Activated CD8-positive, alpha-beta memory T cell treated with anti-CD3 and anti-CD28 coated beads for 36 hours (primary cell): ENCODE results near the gene STARD13. TPM values are rescaled to one million over a fixed set of nuclear protein-coding genes. Genes with fewer than 3 reads are reported as not detected.

Experiments
- CTCF ChIA-PET: fragments of 350-600 bp; sonication (Branson Sonifier 250); formaldehyde crosslinking; loops from one replicate; lab custom pipeline; 2021; ENCODE audit warnings: antibody characterized with exemption; lab: Charles Lee
- POLR2A ChIA-PET: fragments of 350-600 bp; sonication (Branson Sonifier 250); formaldehyde crosslinking; loops from one replicate; lab custom pipeline; 2021; ENCODE audit warnings: antibody characterized with exemption; lab: Charles Lee
- total RNA-seq, 2 experiments: library from RNA; stranded (reverse); gene quantifications; one replicate each; pipeline ENCODE4 v1.2.3, GENCODE V29; 2021

The STARD13 gene
- total RNA-seq, 2 experiments from 2014 or later, result 0.19 to 0.23 TPM

DNA sequence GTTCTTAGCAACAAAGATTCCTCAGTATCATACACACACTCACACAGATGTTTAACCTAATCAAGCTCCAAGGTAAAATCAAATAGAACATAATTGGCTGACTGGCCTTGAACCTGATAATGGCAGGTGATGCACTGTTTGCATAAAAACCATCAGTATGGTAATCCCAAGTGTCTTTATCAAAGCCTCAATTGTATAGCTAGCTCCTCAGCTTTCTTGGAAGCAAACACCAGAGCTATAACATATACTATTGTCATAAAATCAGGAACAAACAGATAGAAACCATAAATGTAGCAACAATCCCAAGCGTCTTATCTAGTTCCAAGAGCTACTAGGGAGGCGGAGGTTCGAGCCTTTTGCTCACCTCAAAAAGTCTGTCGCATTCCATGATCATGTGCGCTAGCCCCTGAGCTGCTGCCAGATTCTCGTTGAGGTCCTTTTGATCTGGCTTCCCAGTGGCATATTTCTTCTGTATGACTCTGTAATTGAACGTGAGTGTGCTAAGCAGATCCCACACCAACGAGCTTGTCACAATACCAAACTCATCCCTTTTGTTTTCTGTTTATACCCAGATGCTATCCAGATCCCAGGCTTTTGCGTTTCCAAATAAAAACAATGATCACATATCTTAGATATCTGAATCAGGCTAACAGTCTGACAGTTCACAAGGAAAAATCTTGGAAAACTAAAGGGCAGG lies 174.0 kb downstream of the STARD13 start:
- POLR2A ChIA-PET, result no interaction called here
- CTCF ChIA-PET, result no interaction called here

DNA sequence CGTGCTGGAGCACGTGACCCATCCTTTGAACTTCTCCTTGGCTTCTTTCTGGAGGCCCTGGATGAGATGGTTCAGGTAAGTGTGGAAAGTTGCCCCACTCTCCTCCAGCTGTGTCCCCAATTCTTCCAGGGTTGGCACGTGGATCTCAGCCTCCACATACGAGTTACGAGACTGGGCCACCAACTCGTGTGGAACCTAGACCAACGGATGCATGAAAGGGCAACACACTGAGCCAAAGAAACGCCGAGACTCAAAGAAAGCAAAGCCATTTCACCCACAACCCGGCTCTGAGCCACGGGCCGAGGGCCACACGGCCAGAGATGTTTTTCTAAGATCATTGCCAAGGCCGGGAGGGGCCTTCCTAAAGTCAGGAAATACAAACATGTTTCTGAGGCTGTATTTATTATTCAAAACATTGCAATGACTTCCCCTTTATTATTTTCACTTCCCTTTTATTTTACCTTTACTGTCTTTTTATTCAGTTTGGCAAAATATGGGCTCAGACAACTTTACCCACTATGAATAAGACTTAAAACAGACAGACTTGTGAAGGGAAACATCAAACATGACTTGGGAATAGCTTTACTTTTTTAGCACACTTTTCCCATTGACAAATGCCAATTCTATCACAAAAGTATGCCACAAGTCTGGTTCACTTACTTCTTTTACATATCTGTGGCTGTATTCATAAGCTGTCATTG lies 174.7 kb downstream of the STARD13 start:
- ChIA-PET POLR2A (no interaction called here), CTCF (no interaction called here)

DNA sequence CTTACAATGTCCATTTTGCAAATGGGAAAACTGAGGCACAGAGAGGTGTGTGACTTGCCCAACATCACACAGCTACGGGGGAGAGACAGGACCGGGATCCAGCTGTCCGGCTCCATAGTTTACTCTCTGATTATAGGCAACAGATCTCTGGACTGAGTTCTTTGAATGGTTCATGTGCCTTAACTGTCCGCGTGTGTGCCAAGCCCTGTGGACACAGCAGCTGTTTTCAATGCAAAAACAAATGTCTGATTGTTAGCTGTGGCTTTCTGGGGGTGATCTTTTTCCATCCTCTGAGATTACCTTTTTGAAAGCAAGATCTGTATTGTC lies 175.2 kb downstream of the STARD13 start:
- POLR2A ChIA-PET, result no interaction called here
- CTCF ChIA-PET, result no interaction called here

DNA sequence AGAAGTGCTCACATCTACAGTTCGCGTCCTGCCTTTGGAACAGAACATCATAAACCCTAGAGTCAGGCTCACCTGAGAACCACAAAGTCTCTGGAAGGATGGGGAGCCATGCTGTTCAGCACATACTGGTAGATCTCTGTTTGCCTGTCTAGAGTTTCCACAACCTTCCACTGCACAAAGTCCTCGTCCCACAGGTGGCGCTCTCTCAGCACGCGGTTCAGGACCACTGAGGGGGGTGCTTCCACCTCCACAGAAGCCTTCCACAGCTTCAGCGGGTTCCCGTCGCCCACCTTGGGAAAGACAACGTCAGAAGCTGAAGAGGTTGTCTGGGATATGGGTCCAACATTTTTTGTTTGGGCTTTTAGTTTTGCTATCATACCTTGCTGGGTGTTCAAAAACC lies 175.8 kb downstream of the STARD13 start:
- CTCF ChIA-PET, result no interaction called here
- POLR2A ChIA-PET, result no interaction called here

DNA sequence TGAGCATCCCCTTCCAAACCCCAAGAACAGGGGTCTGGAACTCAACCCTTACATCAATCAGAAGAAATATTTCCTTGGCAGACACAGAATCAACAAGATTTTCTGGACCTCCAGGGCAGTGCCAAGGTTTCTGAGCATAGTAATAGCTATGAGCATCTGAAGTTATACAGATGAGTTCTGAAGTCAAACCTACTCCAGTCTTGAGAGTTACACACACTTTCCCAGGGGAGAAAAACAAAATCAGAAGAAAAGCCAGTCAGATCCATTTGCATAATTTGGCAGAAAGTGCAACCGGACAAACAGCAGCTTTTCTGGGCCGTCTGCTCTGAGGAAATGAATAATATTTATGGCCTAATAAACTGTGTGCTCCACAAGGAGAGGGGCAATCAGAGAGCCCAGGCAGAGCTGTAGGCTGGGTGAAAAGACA lies 176.3 kb downstream of the STARD13 start:
- CTCF ChIA-PET, result no interaction called here
- POLR2A ChIA-PET, result no interaction called here

DNA sequence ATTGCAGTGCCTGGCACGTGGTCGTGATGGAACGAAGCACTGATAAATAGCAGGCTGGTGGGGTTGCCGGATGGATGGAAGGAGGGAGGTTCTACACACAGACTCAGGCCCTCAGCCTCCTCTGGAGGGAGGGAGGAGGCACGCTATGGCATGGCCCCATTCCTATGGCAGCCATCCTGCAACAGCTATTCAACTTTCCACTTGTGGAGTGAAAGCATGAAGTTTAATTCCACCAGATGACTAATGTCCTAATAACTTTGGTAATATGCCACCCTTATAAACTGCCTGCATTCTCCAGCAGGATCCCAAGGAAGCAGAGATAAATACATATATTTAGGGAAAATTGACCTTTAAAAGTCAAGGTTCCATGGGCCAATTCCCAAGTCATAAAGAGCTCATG lies 176.9 kb downstream of the STARD13 start:
- POLR2A ChIA-PET, result no interaction called here
- CTCF ChIA-PET, result no interaction called here

DNA sequence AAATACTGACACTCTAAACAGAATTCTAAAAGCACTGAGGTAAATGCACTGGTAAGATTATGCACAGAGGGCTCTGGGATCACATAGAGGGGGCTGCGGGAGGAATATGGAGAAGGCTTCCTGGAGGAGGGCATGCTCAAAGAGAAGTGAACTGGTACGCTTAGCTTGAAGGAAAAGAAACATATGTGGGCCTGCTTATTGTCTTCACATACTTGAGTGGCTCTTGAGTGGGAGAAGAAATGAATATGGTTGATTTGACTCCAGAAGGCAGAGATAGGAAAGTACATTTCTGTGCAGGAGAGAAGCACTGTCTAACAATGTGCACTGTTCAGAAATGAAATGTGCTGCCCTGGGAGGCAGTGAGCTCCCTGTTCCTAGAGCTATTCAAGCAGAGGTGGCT lies 178.2 kb downstream of the STARD13 start:
- ChIA-PET CTCF (no interaction called here), POLR2A (no interaction called here)

DNA sequence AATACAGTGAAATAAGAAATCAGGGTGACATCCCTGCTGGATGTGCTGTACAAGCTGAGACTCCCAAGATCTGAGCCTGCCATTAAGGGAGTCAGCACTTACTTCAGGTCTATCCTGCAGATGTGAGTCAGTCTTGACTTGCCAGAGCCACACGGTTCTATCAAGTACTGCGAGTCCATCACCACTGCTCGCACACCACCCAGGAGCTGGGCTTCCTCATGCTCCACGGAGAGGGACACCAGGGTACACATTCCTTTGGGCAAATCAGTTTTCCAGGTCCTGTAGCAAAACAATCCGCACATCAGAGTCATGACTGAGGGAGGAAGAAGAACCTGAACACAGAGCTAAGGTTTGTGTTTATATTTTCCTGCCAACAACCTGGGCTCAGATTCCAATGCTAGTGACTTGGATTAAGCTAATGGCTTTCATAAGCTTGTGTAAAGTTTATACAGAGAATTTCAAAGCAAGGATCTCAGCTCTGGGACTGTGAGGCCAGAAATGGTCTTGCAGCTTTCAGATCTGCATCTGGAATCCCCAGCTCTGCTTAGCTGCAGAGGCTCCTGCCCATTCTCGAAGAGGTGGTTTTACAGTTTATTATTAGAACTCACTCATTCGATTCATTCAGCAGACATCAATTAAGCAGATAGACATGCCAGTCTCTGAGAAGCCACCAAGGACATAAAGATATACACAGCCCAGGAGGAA lies 178.7 kb downstream of the STARD13 start:
- ChIA-PET POLR2A (no interaction called here), CTCF (no interaction called here)

DNA sequence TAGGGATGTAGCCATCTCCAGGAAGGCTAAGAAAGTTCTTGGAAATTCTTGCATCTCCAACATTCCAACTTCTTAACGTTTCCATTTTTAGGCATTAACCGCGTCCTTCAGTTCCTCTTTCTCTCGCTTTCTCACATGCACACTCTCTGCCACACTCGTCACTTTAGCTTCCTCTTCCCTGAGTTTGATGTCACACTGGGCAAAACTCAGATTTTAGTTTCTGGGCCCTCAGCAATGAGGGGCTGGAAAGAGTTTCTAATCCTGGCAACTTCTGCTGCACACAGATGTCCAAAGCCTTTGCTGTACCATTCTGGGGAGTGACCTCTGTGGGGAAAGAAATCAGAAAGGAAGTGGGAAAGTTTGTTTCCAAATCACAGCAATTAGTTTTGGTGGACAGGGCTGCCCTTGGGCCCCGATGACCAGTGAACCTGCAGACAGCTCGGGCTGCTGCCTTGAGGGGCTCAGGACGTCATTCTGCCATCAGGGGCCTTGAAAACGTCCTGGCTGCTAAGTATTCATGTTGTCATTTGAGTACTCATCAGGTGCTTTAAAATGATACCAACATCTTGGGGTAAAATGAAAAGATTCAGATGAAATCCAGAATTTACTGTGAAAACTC lies 180.1 kb downstream of the STARD13 start:
- POLR2A ChIA-PET, result no interaction called here
- CTCF ChIA-PET, result no interaction called here

DNA sequence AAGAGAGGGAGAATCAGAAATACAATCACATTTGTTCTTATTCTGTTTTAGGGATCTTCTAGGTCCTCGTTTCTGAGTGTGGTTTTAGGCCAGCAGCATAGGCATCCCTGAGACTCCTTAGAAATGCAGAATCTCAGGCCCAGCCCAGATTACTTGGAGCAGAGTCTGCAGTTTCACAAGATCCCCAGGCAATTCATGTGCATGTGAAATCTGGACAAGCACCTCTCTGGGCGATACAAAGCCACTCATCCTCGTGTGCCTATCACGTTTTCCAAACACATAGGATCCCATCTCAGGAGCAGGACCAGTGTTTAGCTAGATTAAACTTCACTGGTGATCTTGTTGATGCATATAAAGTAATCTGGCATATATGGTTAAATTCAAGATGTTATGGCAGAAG lies 182.1 kb downstream of the STARD13 start:
- ChIA-PET CTCF (no interaction called here), POLR2A (no interaction called here)

DNA sequence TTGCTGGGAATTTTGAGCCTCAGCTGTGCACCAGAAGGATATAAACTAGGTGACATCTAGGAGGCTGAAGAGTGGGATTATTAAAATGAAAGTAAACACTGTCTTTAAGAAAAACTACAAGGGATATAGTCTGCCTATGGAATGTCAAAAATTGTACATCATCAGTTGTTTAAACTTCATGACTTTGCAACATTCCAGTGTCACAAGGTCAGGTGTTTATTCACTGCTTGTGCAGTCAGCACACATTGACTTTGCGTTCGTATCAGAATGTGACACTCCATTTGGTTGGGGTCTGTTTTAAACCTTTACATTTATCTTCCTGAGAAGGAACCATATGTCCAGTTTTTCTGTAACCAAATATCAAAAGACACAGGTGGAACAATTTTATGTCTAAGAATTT lies 183.7 kb downstream of the STARD13 start:
- CTCF ChIA-PET, result no interaction called here
- POLR2A ChIA-PET, result no interaction called here

DNA sequence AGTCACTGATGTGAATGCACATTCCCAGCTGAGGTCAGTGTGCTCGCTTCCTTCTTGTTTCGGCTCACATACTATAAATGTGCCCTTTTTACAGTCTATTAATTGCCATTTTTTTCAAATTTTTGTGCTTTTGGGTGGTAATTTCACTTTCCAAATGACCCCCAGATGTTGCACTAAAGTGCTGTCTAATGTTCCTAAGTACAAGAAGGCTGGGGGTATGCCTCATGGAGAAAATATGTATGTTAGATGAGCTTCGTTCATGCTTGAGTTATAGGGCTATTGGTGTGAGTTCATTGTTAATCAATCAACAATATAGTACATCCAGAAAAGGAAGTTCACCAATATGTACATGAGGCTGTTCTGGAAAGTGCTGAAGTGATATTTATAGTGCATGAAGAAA lies 184.7 kb downstream of the STARD13 start:
- ChIA-PET POLR2A (no interaction called here), CTCF (no interaction called here)

DNA sequence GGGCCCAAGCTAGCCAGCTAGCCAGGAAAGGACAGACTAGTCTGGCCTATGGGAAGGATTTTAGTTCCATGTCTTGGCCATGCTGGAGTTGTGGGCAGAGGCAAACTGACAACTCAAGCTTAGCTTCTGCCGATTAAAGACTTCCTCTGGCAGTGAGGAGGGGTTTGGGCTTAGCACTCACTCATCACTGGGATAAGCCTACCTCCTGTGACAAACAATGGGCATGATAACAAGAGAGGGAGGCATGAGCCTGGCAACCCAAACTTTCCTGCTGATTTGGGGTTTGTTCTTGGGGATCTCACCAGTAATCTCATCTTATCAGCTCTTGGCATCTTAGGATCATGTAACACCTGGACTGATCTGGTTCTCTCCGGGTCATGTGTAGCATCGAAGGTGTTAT lies 185.7 kb downstream of the STARD13 start:
- CTCF ChIA-PET, result no interaction called here
- POLR2A ChIA-PET, result no interaction called here

DNA sequence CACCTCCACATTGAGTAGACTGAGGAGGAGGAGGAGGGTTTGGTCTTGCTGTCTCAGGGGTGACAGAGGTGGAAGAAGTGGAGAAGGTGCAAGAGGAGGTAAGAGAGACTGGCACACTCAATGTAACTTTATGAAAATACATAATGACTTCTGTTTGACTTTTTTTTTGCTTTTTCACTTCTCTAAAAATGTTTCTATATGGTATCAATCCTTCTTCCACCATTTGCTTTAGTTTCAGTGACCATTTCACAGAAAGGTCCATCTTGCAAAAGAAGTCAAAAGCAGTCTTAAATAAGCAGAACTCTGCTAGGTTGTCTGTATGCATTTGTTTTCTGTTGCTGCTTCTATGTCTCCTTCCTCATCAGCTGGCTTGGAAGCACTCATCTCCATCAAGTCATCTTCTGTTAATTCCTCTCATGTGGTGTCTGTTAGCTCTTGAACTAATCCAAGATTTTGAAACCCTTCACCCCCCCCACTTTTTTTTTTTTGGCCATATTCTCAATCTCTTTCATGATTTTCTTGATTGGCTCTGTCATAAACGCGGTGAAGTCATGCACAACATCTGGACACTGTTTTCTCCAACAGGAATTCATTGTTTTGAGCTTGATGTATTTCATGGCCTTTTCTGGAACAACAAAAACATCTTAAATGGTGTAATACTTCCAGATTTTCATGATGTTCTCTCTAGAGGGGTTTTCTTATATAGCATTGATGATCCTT lies 188.5 kb downstream of the STARD13 start:
- ChIA-PET POLR2A (no interaction called here), CTCF (no interaction called here)

DNA sequence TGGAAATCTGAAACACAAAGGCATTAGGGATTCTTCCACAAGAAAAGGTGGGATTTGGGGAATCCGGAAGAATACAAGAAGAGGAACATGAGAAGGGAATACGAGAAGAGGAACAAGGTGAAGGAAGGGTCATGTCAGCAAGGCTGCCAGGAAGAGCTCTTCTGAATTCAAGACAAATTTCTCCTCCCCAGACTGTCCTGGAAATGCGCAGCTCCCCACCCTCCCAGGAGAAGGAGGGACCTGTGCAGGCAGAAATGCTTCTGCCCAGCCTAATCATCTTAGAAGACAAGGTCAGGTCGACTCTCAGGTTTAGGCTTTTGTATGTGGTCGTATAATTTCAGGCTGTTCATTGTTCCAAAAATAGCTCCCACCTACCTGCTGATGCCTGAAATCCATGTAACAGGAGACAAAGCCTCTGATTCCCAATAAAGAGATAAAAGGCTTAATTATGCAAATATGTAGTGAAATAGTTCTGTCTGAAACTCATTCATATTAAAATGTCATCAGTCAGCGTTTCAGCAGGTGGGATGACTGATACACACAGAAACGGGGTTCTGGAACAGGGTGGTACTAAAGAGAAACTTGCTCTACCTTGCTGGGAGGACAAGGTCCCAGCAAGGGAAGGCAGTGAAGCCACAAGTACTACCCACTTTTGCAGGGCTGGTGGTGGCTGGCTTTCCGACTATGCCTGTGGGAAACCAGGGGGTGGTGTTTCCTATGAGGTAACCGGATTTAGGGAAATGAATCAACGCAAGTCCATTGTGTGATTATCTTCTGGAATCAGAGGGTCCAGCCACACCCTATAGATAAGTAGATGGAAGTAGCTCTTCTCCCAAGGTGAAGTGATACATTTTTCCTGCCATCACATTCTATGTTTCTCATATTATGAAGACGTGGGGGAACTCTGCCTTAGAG lies 193.2 kb downstream of the STARD13 start:
- ChIA-PET CTCF (no interaction called here), POLR2A (no interaction called here)

DNA sequence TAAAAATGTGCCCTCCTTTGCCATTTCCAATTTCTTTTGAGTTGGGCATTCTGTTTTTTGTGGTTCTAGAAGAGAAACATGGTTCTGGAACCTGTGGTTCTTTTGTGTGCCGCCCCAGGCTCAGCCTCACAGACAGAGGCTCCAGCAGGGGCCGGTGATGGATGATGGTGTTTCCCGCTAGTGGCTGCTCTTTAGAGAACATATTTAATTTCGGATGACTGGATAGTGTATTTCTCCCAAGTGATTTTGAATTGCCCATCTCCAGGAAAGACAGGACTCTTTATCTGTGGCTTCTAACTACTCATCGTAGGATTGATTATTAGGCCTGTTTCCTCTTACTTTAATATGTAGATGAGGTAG lies 194.2 kb downstream of the STARD13 start:
- ChIA-PET POLR2A (no interaction called here), CTCF (interaction anchor here (1.4 kb wide), 1 partner anchor 11 kb away, joined by 3 read pairs; no protein-coding TSS in a partner anchor)

DNA sequence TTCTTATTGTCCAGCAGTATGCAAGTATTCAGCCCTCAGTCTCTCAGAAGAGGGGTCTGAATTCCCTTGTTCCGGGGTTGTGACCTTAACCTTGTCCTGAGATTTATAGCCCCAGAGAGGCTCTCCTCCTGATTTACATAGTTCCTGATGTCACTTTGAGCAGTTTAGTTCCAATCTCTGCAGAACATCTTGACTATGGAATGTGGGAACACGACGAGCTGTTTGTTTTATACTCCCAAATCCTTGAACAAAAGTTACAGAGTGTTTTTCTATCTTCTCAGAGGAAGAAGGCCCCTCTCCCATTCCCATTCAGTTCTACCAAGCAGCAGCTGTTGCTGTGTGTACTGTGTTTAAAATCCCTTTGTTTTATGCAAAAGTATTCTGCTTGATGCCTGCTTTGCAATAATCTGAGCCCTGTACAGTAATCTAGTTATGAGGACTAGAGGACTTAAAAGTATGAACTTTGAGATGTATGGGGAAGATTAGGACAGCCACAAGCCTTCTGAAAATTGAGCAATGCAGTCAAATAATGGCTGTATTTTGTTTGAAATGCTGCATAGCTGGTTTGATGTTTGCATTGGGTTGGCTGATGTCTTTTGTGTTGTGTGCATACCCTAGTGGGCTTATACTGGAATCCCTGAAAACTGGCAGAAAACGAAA lies 194.7 kb downstream of the STARD13 start:
- POLR2A ChIA-PET, result no interaction called here
- CTCF ChIA-PET, result interaction anchor here (1.4 kb wide), 1 partner anchor 10 kb away, joined by 3 read pairs; no protein-coding TSS in a partner anchor

DNA sequence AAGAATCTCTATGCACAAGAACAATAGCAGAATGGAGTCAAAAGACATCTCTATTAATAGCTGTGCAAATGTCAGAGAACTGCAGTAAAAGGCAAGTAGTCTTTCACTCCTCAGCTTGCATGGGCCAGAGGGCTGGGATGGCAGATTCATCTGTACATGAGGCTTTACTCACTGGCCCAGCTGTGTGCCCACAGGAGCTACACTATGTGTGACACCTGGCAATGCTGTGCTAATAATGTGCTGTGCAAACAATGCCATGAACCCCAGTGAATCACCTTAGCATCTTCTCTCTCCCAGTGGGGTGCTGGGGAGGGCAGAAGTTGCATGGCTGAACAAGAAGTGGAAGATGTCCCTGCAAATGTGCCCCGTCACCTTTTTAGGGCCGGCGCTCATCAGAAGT lies 196.2 kb downstream of the STARD13 start:
- CTCF ChIA-PET, result no interaction called here
- POLR2A ChIA-PET, result no interaction called here
